ENCODE measurements around the gene CALHM3.
"Not testable (repeated sequence)": the region's sequence is repeated elsewhere in the genome, so short reads cannot be mapped to it uniquely, and the experiment has no call there.

CALHM3 gene, protein sequence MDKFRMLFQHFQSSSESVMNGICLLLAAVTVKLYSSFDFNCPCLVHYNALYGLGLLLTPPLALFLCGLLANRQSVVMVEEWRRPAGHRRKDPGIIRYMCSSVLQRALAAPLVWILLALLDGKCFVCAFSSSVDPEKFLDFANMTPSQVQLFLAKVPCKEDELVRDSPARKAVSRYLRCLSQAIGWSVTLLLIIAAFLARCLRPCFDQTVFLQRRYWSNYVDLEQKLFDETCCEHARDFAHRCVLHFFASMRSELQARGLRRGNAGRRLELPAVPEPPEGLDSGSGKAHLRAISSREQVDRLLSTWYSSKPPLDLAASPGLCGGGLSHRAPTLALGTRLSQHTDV

DNA sequence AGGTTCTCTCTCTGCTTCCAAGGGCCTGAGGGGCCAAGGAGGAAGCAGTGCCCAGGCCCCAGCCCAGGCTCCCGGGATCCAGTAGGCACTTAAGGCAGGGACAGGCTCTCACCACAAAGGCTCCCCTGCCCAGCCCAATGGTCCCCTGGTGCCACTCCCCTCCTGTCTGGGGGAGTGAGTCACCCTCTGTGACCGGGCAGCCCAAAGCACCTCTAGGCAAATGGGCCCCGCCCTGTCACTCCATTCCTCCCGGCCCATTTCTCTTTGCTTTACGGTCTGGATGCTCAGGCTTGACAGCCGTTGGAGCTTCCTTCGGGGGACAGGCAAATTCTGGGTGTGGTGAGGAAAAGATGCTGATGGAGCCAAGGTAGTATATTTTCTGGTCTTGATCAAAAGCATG, at the start of gene CALHM3:
TSS of gene CALHM3 (minus strand) at position 106 of the 400 bp plus-strand sequence. CDS start 208 bp downstream, outside the sequence.
- no peak for DNase-seq

DNA sequence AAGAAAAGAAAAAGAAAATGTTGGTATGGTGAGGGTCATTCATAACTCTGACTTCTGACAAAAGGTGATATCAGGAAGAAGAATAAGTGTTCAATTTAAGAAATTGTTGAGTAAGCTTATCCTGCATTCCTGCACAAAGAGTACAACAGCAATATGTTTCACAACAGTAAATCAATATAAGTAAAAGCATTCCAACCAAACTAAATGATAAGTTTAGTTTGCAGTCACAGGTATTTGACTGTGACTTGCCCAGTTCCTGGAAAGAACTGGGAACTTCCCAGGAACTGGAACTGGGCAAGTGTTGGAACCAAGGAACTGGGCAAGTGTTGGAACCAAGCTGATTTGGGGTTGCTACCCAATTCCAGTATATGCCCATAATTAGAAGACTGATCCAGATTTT, 49.5 kb upstream of the CALHM3 start:
- no peak for DNase-seq

DNA sequence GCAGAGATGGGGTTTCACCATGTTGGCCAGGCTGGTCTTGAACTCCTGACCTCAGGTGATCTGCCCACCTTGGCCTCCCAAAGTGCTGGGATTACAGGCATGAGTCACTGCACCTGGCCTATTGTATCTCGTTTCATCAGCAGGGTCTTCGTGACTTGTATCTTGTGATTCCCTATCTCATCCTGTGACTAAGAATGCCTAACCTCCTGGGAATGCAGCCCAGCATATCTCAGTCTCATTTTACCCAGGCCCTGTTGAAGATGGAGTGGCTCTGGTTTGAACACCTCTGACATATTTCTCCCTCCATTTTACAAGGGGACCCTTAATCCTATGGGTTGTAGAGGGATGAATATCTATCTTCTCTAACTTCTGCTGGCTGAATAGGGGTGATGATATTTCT, 48.4 kb upstream of the CALHM3 start:
- DNase-seq, result not testable (repeated sequence)

DNA sequence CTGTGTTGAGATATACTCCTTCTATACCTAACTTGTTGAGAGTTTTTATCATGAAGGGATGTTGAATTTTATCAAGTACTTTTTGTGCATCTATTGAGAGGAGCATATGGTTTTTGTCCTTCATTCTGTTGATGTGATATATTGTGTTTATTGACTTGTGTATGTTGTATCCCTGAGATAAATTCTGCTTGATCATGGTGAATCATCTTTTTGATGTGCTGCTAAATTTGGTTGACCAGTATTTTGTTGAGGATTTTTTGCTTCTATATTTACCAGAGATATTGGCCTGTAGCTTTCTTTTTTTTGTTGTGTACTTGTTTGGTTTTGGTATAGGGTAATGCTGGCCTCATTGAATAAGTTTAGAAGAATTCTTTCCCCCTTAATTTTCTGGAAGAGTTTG, 46.9 kb upstream of the CALHM3 start:
- no peak for DNase-seq

DNA sequence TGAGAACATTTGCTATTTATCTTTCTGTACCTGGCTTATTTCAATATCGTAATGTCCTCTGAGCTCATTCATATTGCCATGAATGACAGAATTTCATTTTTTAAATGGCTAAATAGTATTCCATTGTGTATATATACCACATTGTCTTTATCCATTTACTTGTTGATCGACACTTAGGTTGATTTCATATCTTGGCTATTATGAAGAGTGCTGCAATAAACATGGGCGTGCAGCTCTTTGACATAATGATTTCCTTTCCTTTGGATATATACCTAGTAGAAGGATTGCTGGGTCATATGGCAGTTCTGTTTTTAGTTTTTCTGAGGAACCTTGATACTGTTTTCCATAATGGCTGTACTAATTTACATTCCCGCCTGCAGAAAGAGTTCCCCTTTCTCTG, 44.6 kb upstream of the CALHM3 start:
- no peak for DNase-seq

DNA sequence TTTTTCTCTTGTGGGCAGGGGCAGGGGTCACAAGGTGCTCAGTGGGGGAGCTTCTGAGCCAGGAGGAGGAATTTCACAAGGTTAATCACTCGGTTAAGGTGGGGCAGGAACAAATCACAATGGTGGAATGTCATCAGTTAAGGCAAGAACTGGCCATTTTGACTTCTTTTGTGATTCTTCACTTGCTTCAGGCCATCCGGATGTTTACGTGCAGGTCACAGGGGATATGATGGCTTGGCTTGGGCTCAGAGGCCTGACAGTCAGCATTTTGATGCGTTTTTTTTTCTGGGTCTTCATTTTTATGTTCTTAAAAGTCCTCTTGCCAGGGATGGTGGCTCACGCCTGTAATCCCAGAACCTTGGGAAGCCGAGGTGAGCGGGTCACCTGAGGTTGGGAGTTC, 43.0 kb upstream of the CALHM3 start:
- DNase-seq, result not testable (repeated sequence)

DNA sequence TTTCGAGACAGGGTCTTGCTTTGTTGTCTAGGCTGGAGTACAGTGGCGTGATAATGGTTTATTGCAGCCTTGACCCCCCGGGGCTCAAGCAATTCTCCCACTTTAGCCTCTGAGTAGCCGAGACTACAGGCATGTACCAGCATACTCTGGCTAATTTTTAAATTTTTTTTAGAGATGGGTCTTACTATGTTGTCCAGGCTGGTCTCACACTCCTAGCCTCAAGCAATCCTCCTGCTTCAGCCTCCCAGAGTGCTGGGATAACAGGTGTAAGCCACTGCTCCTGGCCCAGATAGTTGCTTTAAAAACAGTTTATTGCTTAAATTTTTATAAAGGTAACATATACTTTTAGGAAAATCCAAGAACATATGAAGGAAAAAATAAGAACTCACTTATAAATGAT, 40.8 kb upstream of the CALHM3 start:
- no peak for DNase-seq

DNA sequence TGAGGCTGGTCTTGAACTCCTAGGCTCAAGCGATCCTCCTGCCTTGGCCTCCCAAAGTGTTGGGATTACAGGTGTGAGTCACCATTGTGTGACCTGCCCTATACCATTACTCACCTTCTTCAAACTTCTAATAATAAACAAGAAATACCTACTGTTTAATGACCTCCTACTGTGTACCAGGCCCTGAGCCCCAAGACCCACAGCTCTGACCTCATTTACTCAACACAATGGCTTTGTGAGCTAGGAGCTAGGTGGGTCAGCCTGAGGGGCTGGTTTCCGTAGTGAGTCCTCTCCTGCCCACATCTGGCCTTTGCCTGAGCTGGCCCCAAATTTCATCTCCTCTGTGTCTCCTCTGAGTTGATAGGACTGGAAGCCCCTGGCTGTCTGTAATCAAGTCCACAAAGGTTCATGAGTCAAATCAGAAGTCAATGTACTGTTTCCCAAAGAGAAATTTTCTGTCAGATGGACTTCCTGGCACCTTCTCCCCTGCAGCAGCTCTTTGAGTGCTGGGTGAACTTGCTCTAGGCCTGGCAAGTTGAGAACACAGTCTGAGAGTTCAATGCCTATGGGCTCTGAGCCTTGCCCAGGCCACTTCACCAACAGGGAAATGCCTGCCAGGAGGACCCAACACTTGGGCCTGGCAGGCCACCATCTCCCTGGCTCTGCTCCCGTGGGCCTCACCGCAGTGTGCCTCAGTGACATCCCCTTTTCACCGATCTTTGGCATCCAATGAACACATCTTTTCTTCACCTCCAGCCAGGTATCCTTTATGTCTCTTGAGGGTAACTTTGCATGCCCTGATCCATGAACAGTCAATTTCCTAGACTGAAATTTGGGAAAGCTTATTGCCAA, 38.4 kb upstream of the CALHM3 start:
- no peak for DNase-seq

DNA sequence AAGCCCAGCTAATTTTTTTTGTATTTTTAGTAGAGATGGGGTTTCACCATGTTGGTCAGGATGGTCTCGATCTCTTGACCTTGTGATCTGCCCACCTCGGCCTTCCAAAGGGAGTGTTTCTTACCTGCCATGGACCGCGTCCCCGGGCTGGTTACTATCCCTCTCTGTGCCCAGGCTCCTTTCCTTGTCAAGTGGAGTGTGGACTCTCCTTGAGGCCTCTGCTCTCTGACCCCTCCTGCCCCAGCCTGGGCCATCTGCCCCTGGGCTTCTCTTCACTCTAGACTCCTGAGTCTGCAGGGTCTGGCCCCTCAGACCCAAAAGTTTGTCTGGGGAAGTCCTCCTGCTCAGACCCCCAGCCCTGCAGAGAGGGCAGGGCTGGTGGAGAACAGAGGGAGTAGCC, 35.2 kb upstream of the CALHM3 start:
- no peak for DNase-seq

DNA sequence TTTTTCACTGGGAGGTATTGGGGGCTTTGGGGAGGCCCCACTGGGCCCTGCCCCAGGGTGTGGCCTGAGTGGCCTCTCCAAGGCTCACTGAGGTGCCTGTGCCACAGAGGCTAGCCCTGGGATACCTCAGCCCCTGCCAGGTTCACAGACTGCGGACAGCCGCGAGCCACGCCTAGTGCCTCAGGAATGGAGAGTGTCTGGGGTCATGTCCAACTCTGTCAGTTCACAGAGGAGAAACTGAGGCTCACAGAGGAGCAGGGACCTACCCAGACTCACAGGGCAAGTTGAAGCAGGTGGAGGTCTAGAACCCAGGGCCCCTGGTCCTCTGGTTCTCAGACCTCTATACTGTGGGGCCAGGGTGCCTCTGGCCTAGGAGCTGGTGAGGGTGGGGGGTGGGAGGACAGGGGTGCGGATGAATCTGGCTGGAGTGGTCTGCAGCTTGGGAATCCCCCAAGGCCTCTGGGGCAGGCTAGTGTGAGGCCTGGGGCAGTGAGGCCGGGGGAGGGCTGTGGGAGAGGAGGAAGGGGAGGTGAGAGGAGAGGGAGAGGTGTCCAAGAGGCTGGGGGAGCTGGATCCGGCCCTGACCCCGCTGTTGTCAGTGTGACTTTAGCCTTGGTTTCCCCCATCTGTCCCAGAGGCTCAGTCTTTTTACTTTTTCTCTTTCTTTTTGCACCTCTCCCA, 34.5 kb upstream of the CALHM3 start:
- DNase-seq, result no peak

DNA sequence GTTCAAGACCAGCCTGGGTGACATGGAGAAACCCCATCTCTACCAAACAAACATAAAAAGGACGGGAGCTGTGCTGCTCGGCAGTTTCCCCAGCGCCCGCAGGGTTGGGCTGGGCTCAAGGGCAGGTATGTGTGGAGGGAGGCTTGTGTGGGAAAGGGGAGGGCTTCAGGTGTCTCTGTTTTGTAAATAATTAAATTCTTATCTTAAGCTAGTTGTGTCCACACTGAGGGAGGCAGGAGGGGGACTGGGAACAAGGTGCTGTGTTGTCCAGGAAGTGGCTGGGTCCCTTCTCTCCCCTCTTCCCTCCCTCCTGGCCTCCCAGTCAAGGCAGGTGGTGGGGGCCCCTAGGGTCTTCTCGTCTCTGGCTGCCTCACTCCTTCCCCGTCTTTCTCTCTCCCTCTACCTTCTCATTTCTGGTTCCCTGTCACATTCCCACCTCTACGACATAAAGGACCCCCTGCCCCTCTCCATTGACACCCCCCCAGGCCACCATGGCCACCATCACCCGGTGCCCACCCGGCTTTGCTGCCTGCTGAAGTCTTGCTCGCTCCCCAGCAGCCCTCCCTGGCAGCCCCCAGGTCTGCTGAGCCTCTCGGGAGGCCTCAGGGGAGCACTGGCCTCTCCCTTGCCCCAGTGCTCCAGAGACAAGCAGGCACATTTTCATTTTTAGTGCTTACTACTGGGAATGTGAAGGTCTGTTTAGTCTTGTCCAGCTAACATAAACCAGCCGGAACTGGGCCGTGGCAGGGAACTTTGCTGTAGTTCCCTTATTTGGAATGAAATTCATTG, 33.7 kb upstream of the CALHM3 start:
- no peak for DNase-seq

DNA sequence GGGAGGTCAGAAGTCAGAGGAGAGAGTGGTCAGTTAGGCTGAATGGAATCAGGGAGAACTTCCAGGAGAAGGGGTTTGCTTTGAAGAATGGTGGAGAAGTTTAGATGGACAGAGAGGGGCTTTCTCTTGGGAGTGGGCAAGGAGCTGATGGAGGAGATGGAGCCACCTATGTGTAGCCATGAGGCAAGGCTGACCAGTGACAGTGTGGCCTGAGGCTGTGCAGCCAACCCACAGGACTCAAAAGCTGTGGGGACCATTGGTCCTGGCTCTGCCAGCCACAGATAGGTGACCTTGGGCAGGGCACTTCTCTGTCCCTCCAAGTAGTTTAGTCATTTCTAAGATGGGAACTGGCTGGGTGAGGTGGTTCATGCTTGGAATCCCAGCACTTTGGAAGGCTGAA, 33.1 kb upstream of the CALHM3 start:
- no peak for DNase-seq

DNA sequence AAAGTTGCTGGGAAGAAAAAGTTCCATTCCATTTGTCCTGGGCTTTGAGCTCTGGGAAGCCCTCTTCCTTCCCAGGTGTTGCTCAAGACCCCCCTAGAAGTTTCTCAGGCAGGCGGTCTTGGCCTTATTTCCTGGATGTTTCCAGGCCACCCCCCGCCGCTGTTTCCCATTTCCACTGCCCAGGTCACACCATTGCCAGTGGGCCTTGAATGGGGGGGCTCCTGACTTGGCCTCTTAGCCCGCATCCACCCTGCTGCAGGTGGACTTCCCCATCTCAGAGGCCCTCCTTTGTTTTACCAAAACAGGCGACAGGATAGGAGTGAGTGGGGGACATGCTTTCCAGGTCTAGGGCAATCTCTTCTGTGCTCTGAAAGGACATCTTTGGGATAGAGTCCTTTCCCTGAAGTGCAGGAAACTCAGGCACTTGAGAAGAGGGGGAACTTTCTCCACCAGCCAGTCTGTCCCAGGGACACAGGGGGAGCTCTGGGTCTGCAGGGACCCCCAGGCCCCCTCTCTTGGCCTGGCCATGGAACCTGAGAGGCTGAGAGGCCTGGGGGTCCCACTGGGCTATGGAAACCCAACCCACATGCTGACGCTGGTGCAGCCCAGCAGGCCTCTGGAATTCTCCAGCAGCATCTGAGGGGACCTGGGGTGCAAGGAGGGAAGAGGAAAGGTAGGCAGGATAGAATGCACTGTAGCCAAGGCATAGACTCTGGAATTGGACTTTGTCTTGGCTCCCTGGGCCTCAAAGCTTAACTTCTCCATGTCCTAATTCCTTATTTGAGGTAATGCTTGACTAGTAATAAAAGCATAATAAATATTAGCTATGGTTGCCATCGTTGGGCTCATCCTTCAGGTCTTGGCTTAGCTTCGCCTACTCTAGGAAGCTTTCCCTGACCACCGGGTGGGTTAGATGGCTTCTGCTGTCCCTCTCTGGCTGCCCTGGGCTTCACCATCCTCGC, 32.0 kb upstream of the CALHM3 start:
- no peak for DNase-seq

DNA sequence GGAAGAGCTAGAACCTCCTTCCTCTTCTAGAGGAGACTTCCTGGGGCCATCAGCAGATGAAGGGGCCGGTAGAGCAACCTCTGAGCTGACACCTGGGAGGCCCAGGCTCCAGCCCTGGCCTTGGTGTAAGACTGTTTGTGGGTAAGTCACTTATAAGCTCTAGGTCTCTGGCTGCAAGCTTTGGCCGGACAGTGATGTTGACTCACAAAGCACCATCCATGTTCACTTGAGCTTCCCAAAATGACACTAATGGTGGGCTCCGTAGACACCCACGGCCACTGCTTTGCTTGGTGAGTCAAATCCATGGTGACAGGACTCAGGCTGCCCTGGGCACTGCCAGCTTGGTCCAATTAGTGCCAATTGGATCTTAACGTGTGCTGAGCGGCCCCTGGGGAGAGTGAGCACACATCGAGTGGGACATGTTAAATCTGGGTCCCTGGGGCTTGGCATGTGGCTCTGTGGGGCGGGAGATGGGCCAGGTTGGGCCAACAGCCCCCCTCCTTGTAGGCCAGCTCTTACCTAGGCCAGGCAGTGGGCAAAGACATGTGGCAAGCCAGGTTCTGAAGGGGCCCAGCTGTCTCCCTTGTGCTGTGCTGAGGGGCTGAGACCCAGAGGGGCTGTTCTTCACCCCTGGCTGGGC, 31.1 kb upstream of the CALHM3 start:
- no peak for DNase-seq

DNA sequence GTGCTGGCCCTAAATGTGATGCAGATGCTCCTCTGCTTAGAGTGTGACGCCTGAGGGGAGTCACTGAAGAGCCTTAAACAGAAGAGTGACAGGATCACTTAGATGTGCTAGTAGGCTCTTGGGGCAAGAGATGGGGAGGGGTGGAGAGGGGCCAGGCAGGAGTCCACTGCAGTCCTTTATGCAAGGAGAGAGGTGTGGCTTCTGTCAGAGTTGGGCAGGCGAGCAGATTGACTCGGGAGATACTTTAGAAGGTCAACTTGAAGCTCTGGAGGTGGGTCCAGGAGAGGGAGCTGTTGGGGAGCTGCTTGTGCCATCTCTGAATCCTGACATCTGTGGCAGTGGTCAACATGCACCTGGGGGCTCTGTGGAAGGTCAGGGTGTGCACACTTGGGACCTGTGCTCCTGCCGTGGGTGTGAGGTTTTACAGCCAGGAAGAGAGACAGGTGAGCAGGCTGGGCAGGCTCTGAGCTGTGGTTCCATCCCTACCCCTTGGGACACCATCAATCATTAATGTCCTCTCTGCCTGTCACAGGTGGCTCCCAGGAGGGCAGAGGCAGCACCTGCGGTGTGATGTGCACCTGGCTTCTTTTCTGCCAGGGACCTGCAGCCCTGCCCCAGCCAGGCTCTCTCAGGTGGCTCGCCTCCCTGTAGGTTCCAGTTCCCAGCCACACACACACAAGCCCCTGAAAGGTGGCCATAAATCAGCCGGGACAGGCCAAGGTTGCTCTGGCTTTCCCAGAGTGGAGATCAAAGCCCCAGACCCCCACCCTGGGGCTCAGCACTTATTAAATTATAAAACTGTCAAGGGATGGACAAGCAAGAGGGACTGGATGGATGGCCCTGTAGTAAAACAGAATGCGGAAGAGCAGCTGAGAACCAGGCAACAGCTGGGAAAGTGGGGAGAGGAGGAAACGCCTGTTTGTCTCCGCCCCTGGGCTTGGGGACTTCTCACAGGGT, 28.5 kb upstream of the CALHM3 start:
- DNase-seq, result no peak

DNA sequence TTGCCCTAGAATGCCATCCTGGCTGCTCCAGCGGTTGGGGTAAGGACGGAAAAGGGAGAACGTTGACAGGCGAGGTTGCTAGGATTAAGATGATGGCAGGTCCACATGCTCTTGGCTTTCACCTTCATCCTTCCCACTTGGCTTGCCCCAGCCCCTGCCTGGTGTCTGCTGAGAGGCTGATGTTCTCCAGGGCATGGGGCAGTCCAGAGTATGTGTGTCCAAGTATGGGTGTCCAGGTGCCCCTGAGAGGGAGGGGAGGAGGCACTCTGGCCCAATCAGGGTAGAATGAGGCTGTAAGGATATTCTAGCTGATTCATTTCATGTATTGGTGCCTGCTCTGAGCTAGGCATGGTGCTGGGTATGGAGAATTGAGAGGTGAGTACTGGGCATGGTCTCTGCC, 27.0 kb upstream of the CALHM3 start:
- DNase-seq, result no peak

DNA sequence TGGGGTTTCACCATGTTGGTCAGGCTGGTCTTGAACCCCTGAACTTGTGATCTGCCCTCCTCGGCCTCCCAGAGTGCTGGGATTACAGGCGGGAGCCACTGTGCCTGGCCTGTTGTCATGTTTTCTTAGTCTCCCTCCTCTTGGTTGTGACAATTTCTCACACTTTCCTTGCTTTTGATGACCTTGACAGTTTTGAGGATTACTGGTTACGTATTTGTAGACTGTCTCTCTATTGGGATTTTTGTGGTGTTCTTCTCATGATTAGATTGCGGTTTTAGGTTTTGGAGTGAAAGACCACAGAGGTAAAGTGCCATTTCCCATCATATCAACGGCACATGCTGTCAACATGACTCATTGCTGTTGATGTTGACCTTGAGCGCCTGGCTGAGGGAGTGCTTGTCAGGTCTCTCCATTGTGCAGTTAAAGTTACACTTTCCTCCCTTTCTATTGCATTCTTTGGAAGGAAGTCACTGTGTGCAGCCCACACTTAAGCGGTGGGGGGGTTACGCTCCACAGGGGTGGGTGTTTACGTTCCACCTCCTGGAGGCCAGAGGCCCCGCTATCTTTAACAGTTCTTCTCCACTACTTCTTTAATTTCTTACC, 25.2 kb upstream of the CALHM3 start:
- DNase-seq, result peak; percentile 46

DNA sequence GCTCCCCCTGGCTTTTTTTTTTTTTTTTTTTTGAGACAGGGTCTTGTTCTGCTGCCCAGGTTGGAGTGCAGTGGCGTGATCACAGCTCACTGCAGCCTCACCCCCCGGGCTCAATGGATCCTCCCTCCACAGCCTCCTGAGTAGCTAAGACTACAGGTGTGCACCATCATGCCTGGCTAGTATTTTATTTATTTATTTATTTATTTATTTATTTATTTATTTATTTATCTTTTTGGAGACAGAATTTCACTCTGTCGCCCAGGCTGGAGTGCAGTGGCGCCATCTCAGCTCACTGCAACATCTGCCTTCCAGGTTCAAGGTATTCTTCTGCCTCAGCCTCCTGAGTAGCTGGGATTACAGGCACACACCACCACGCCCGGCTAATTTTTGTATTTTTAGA, 24.7 kb upstream of the CALHM3 start:
- not testable (repeated sequence) for DNase-seq
